HG03095 (cell line): ENCODE measurements around the gene RPS15.

Source experiments
- ATAC-seq: cut with Tn5 transposase; IDR thresholded peaks from one replicate; pipeline ENCODE4 v1.9.1; 2021; ENCODE audit warnings: moderate library complexity; ENCODE audit not compliant: unreplicated experiment

The RPS15 gene

GRCh38 chr19:1401889-1402217 is 36.3 kb upstream of the RPS15 start:
- no peak for ATAC-seq

- ATAC-seq, result no peak
These were observed 35.7 kb upstream of the RPS15 start for GRCh38 chr19:1402411-1403070.

- ATAC-seq, result peak; percentile 56
These were observed 31.2 kb upstream of the RPS15 start for GRCh38 chr19:1406774-1407527.

GRCh38 chr19:1407528-1408299 is 30.5 kb upstream of the RPS15 start, which contains the start of gene DAZAP1:
Gene DAZAP1, plus strand, starts transcription at chr19:1407586. Its CDS starts 188 bp downstream, at chr19:1407774.
- ATAC-seq, result peak; percentile 19

GRCh38 chr19:1408300-1409203 is 29.6 kb upstream of the RPS15 start:
- no peak for ATAC-seq

GRCh38 chr19:1409204-1410005 is 28.8 kb upstream of the RPS15 start:
- ATAC-seq, result no peak

GRCh38 chr19:1410136-1410786 is 27.9 kb upstream of the RPS15 start:
- no peak for ATAC-seq

GRCh38 chr19:1410789-1411188 is 27.4 kb upstream of the RPS15 start:
- ATAC-seq, result no peak

- no peak for ATAC-seq
These were observed 26.7 kb upstream of the RPS15 start for GRCh38 chr19:1411255-1412191.

- ATAC-seq, result no peak
These were observed 25.8 kb upstream of the RPS15 start for GRCh38 chr19:1412323-1412923.

GRCh38 chr19:1412995-1413800 is 25.0 kb upstream of the RPS15 start:
- ATAC-seq, result no peak

GRCh38 chr19:1416014-1416841 is 22.0 kb upstream of the RPS15 start:
- no peak for ATAC-seq

GRCh38 chr19:1417145-1417544 is 21.1 kb upstream of the RPS15 start:
- no peak for ATAC-seq

- no peak for ATAC-seq
These were observed 20.3 kb upstream of the RPS15 start for GRCh38 chr19:1417681-1418495.

- ATAC-seq, result no peak
These were observed 19.8 kb upstream of the RPS15 start for GRCh38 chr19:1418496-1418775.
